ENCODE measurements around the gene CEP350.
"Not testable (repeated sequence)": the region's sequence is repeated elsewhere in the genome, so short reads cannot be mapped to it uniquely, and the experiment has no call there.

The CEP350 gene

DNA sequence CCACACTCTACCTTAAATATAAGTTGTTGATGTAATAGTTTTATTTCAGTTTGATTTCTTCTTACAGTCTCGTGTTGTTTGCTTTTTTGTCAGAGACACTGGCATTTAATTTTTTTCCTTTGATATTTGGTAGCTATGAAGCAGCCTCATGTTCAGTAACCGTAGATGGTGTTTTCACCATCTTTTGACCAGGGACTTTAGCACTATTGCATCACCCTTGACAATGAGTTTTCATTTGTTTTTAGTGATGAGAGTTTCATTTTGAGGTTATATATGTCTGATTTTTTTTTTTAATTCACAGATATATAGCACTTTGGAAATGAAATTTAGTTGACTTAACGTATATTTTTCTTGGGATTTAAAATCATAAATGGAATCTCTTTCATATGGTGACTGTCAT is 36.2 kb downstream of the CEP350 start:
- DNase-seq = no peak

DNA sequence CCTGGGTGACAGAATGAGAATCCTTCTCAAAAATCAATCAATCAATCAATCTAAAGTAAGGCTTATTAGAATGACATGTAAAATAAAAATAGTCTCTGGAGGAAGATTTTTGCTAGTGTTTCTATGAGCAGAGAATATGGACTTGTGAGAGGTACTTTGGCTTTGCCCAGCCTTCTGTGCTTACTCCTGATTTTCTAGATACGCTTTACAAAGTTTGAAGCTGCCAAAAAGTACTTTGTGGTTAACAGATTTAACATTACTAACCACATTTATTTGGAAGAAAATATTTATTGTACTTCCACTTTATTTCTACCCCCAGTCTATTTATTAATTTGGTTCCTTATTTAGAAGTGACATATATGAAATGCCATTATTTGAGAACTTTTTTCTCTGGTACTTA is 41.0 kb downstream of the CEP350 start:
- DNase-seq = no peak

DNA sequence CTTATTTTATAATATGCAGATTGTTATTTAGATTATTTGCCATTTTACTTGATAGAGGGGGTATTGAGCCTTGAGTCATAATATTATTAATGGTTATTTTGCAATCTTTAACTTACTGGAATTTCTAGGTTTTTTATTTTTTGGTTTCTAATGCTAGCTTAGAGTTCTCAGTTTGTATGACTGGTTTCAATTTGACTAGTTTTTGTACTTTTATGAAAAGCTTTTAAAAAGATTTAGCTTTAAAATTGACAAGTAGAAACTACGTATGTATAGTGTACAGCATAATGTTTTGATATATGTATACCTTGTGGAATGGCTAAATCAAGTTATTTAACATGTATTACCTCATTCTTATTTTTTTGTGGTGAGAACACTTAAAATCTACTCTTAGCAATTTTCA is 41.5 kb downstream of the CEP350 start:
- no peak for DNase-seq

GRCh38 chr1:180000575-180000974 is 46.0 kb downstream of the CEP350 start:
- no peak for DNase-seq

DNA sequence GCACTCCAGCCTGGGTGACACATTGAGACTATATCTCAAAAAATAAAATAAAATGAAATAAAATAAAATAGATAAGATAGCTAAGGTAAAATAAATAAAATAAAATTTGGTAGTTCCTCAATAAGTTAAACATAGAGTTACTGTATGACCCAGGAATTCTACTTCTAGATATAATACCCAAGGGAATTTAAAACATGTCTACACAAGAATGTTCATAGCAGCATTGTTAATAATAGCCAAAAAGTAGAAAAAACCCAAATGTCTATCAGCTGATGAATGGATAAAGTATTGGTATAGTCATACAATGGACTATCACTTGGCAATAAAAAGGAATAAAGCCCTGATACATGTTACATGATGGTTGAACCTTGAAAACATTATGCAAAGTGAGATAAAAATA is 47.8 kb downstream of the CEP350 start:
- no peak for DNase-seq

DNA sequence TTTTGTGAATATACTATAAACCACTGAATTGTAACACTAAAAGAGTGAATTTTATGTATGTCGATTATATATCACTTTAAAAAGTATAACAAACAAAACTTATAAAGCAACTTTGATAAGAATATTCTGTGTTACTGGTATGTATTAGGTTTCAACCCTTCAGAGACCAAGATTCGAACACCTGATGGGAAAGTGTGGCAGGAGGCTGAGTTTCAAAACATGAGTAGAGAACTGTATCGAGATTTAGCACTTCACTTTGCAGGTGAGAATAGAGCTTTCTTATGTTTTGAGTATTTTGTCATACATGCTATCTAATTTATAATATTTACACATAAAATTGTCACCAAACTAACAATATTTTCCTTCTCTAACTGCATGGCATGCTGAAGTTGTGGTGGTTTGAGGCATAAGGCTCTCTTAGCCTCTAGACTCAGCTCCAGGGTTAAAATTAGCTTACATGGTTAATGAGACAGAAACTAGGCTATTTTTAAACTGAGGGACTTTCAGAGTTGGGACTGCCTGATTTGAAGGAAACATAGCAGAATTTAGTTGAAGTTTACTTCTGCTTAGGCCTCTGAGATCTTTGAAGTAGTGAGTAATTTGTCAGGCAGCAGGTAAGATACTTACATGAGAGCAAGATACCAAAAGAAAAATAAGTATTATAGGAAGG is 48.6 kb downstream of the CEP350 start:
- DNase-seq = no peak

- DNase-seq = not testable (repeated sequence)
Measured at GRCh38 chr1:180006762-180007161, 52.2 kb downstream of the CEP350 start.

DNA sequence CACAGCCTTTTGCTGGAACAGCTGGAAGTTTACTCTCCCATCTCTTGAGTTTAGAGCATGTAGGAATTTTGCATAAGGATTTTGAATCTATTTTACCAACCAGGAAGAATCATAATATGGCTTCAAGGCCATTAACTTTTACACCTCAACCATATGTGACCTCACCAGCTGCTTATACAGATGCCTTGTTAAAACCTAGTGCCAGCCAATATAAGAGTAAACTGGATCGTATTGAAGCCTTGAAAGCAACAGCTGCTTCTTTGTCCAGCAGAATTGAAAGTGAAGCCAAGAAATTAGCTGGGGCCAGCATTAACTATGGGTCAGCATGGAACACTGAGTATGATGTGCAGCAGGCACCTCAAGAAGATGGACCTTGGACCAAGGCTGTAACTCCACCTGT is 65.4 kb downstream of the CEP350 start:
- no peak for DNase-seq

DNA sequence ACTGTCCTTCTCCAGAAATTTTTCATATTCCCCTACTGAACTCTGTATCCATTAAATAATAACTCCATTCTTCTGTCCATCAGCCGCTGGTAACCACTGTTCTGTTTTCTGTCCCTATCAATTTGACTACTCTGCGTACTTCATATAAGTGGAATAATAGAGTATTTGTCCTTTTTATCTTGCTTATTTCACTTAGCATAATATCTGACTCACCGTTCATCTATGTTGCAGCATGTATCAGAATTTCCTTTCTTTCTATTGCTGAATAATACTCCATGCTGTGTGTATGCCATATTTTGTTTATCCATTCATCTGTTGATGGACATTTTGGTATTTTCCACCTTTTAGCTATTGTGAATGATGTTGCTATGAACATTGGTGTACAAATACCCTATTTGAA is 71.9 kb downstream of the CEP350 start:
- no peak for DNase-seq

DNA sequence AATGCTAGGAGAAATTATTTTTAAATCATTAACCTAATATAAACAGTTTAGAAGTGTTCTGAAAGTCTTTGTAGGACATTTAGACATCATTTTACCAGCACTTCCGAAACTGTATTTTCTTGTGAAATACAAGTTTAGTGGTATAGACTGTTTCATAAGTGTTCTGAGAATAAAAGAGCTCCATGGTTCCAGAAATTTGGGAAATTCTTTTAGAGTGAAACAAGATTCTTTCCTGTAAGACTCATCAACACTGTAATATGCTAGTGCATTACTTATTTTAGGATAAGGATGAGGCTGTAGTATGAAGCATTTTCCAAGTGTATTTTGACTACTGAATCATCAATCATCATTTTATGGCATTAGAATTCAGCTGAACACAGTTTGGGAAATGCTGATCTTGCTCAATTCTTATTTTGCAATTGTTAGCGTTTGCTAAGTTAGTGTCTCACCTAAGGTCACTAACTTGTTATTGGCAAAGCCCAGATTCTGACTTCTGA is 73.4 kb downstream of the CEP350 start:
- DNase-seq = no peak

GRCh38 chr1:180028864-180029263 is 74.3 kb downstream of the CEP350 start:
- no peak for DNase-seq

DNA sequence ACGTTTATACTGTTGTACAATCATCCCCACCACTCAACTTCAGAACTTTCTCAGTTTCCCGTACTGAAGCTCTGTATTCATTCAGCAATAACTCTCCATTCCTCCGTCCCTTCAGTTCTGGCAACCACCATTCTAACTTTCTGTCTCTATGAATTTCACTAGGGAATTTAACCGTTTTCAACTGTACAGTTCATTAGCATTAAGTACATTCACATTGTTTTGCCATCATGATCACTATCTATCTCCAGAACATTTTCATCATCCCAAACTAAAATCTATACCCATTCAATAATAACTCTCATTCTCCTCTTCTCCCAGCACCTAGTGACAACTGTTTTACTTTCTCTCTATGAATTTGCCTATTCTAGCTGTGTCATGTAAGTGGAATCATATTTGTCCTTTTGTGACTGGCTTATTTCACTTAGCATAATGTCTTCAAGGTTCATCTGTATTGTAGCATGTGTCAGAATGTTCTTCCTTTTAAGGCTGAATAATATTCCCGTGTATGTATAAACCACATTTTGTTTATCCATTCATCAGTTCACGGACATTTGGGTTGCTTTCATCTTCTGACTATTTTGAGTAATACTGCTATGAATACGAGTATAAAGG is 75.0 kb downstream of the CEP350 start:
- DNase-seq = no peak

DNA sequence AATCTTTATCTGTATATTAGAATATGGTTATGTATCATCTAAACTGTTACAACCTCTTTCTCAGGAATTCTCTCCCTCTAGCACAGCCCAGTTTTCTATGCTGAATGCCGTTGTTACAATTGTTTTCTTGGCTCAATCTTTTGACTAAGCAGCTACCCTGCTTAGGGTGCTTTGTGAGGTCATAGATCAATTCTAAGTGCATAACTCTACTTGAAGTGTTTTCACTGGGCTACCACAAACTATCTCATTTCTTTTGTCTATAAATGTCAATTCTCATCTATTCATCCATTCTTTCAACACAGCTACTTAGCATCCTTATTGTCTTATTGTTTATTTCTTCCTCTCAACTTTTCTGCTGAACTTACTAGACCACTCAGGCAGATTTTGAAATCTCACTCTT is 77.1 kb downstream of the CEP350 start:
- DNase-seq = no peak

DNA sequence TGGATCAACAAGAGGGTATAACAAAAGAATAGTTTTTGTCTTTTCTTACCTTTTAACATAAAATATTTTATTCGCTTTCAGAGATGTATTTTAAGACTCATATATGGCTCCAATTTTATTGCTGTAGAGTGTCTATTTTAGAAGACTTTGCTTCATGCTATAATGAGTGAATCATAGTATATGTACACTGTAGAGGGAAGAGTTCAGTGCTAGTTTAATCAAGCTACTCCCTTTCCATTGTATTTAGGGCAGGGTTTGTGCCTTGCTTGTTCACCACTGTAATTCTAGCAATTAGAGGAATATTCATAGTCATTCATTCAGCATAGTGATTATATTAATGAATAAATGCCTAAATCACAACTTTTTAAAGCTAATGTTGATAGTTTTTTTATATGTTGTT is 78.8 kb downstream of the CEP350 start:
- no peak for DNase-seq

DNA sequence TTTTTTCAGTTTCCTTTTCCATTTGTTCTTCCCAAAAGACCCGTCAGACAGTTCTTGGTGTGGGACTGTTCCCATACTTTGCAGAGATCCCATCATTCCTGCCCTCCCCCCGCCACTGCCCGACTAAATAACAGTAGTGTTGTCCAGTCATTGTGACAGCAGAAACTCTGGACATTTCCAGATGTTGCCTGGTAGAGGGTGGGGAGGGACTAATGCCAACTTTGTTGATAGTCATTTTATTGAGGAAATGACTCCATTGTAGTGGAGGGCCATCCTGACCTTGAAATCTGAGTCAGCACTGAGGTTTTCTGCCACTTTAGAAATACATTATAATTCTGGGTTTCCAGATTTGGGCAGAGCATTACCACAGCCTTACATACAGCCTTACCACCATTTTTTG is 85.4 kb downstream of the CEP350 start:
- DNase-seq = no peak

DNA sequence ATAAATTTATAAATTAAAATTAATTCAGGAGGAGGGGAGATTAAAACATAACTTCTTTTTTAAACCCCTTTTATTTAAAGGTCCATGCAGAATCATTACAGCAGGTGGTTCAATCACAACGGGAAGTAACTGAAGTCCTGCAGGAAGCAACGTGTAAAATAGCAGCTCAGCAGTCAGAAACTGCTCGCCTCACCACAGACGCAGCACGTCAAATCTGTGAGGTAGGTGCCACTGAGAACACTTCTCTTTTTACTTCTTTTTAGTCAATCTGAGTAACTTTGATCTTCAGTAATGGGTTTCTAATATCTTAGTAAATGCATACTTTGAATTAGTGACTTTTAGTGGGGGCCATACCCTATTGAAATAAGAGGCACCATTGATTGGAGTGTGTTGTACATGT is 87.0 kb downstream of the CEP350 start:
- no peak for DNase-seq

GRCh38 chr1:180042988-180043622 is 88.5 kb downstream of the CEP350 start:
- DNase-seq = no peak

DNA sequence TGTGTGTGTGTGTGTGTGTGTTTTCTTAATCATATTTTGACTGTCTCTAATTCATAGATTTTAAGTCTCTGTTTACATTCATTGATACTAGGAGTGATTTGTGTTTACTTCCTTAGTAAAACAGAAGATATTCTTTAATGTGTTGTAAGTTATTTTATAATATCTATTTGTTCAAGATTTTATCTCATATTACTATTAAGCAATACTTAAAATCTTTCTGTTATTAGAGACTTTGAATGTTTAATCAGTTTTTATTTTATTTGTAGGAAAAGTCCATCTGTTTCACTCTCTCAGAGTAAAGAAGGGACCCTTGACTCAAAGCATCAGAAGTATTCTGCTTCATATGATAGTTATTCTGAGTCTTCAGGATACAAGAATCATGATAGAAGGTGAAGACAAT is 89.2 kb downstream of the CEP350 start:
- DNase-seq = no peak

DNA sequence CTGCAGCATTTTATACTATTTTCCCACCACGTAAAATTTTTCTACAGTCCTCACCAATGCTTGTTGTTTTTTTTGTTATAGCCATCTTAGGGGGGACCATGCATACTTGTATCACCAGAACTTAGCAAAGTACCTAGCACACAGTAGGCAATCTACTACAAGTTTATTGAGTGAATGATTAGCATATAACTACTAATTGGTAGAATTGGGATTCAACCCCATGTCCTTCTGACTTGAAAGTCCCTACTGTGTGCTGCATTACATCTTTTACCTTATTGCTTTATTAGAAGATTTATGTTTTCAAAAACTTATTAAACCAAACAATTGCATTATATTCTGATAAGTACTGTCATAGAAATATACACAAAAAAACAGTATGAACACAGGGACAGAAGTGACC is 92.1 kb downstream of the CEP350 start:
- DNase-seq = no peak

DNA sequence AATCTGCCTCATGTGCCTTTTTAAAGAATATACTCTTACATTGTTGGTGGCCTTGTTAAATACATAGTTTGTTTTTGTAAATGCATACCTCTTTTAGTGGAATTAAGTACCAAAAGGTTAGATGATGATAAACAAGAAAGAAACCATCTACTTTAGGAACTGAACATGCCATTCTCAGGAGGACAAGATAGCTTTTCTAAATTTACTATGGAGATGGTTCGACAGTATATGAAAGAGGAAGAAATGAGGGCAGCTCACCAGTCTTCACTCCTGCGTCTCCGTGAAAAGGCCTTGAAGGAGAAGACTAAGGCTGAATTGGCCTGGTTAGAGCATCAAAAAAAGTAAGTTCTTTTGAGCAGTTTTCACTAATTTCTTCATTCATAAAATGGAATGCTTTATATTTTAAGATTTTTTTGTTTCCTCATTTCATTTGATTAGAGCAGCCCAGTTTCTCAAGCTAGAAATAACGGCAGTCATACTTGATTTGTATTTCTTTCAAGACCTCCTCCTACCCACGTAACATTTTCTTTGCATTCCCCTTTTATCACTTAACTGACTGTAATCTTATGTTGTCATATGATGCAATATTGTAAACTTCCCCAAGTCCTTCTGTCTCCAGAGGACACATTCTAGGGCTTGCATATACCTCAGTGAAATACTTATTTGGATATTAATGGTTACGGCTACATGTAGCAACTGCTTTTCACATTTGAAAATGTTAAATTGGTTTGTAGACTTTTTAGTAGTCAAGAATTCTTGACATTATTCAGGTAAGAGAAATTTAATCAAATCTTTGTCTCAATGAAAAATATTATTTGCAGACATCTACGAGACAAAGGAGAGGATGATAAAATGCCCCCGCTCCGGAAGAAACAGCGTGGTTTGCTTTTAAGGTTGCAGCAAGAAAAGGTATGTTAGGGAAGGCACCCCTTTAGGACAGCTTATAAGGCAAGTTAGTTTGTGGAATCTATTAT is 99.3 kb downstream of the CEP350 start:
- no peak for DNase-seq

- no peak for DNase-seq
Measured at GRCh38 chr1:180057883-180058396, 103.3 kb downstream of the CEP350 start.

- DNase-seq = no peak
Measured at GRCh38 chr1:180061019-180061418, 106.4 kb downstream of the CEP350 start.

- no peak for DNase-seq
Measured at GRCh38 chr1:180062452-180062971, 107.9 kb downstream of the CEP350 start.
